ENCODE data around the gene COL27A1. TPM values are rescaled to one million over a fixed set of nuclear protein-coding genes. Genes with fewer than 3 reads are reported as not detected.
A peak's percentile ranks its signal among the peaks of the same experiment; 100 is the strongest.

COL27A1 gene
- polyA plus RNA-seq, 2 of the 4 experiments (the other 2 are of a cell fraction), result 6.9 to 20.6 TPM

GRCh38 chr9:114284316-114285060 is 129.2 kb downstream of the COL27A1 start:
- Histone ChIP-seq H3K4me3 (no peak overlapping the region), H3K9me3 (no peaks in the 10 kb centered on the region), H3K4me2 (no peak overlapping the region), H3K4me1 (peaks cover 72% of the 10 kb centered on the region), H3K27ac (peak overlapping the region in 1 of 2 experiments; percentile 88; a peak in 4 of 6 replicates)
- POLR2A ChIA-PET, result no interaction called here
- FAIRE-seq (no peak), DNase-seq (ENCODE audit: low read depth in 1 of 2, low spot score in 1 of 2) (no peak), ATAC-seq (no peak)
- WGBS (ENCODE audit: missing lambda C conversion rate), result 96% methylated on average over 9 of the region's 11 CpGs
- CTCF ChIA-PET, result interaction anchor here (0.9 to 5.3 kb wide), 6 partner anchors 14 to 176 kb away, joined by 3 to 90 read pairs (median 6); partner anchors contain the start of gene COL27A1
- TF ChIP-seq HMGXB4 (CRISPR knock-in tag; IDR thresholded peaks at IDR 0.05; ENCODE audit: borderline replicate concordance), result no peak
- no peak for TF ChIP-seq FOSB (CRISPR knock-in tag; IDR thresholded peaks at IDR 0.05)
- no peak for TF ChIP-seq NFE2L2 (conservative IDR thresholded peaks at IDR 0.05; ENCODE audit: low read length)
- TF ChIP-seq PHF8 (IDR thresholded peaks at IDR 0.05; ENCODE audit: borderline replicate concordance, low read depth), result no peak
- TF ChIP-seq, protein P1, sequence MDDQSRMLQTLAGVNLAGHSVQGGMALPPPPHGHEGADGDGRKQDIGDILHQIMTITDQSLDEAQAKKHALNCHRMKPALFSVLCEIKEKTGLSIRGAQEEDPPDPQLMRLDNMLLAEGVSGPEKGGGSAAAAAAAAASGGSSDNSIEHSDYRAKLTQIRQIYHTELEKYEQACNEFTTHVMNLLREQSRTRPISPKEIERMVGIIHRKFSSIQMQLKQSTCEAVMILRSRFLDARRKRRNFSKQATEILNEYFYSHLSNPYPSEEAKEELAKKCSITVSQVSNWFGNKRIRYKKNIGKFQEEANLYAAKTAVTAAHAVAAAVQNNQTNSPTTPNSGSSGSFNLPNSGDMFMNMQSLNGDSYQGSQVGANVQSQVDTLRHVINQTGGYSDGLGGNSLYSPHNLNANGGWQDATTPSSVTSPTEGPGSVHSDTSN (IDR thresholded peaks at IDR 0.05), result no peak
- TF ChIP-seq USF2 (IDR thresholded peaks at IDR 0.05), result no peak
- TF ChIP-seq HOXB5 (CRISPR knock-in tag; IDR thresholded peaks at IDR 0.05), result no peak
- no peak for TF ChIP-seq RAD21 (conservative IDR thresholded peaks at IDR 0.05 in 1 of 2, IDR thresholded peaks at IDR 0.05 in 1 of 2)
- TF ChIP-seq HEYL (CRISPR knock-in tag; IDR thresholded peaks at IDR 0.05), result no peak
- TF ChIP-seq CHD4 (IDR thresholded peaks at IDR 0.05; ENCODE audit: borderline replicate concordance), result no peak
- TF ChIP-seq E2F6 (IDR thresholded peaks at IDR 0.05; ENCODE audit: borderline replicate concordance, low read depth), result no peak
- no peak for TF ChIP-seq JUNB (IDR thresholded peaks at IDR 0.05)
- TF ChIP-seq SMC3 (IDR thresholded peaks at IDR 0.05), result no peak
- TF ChIP-seq CEBPB (IDR thresholded peaks at IDR 0.05), result no peak

GRCh38 chr9:114285166-114285867 is 130.0 kb downstream of the COL27A1 start:
- 50% methylated on average over 16 of the region's 20 CpGs for WGBS (ENCODE audit: missing lambda C conversion rate)
- CTCF ChIA-PET, result interaction anchor here (0.6 to 5.3 kb wide), 7 partner anchors 14 to 203 kb away, joined by 3 to 90 read pairs (median 8); partner anchors contain the start of gene COL27A1
- peaks cover 73% of the 10 kb centered on the region for H3K4me1 ChIP-seq
- DNase-seq (ENCODE audit: low read depth in 1 of 2, low spot score in 1 of 2) (peak in 1 of 2 experiments; percentile 49), FAIRE-seq (no peak), ATAC-seq (no peak; a peak in 1 of 6 replicates)
- peak overlapping the region; percentile 58 to 88 for H3K27ac ChIP-seq
- H3K4me2 ChIP-seq, result peak overlapping the region; percentile 42
- POLR2A ChIA-PET, result no interaction called here
- no peaks in the 10 kb centered on the region for H3K9me3 ChIP-seq
- no peak overlapping the region for H3K4me3 ChIP-seq
- TF ChIP-seq SMC3 (IDR thresholded peaks at IDR 0.05) (no peak), ESRRA (IDR thresholded peaks at IDR 0.05; ENCODE audit: borderline replicate concordance, low read length) (no peak), EP300 (IDR thresholded peaks at IDR 0.05) (no peak), MAFK (IDR thresholded peaks at IDR 0.05; ENCODE audit: partially characterized antibody) (peak; percentile 99), POLR2AphosphoS2 (conservative IDR thresholded peaks at IDR 0.05; ENCODE audit: low read length) (no peak), HOXB13 (CRISPR knock-in tag; IDR thresholded peaks at IDR 0.05; ENCODE audit: low read depth) (no peak), ATOH8 (CRISPR knock-in tag; IDR thresholded peaks at IDR 0.05; ENCODE audit: low read depth) (no peak), KDM1A (IDR thresholded peaks at IDR 0.05; ENCODE audit: low read depth) (no peak), SREBF2 (IDR thresholded peaks at IDR 0.05) (no peak), FOSL2 (IDR thresholded peaks at IDR 0.05) (peak; percentile 40; the same call in 1 of the 2 replicates), FOSL2 (CRISPR knock-in tag; IDR thresholded peaks at IDR 0.05) (peak; percentile 74), NR3C1 (IDR thresholded peaks at IDR 0.05) (no peak), HDAC2 (IDR thresholded peaks at IDR 0.05) (no peak), MAX (IDR thresholded peaks at IDR 0.05) (peak; percentile 57; the same call in 1 of the 2 replicates), MAZ (IDR thresholded peaks at IDR 0.05; ENCODE audit: borderline replicate concordance, low read depth, low read length) (no peak), RAD21 (conservative IDR thresholded peaks at IDR 0.05 in 1 of 2, IDR thresholded peaks at IDR 0.05 in 1 of 2) (no peak), ZC3H11A (IDR thresholded peaks at IDR 0.05) (no peak), JUNB (IDR thresholded peaks at IDR 0.05) (no peak)
- TF ChIP-seq, protein P2, sequence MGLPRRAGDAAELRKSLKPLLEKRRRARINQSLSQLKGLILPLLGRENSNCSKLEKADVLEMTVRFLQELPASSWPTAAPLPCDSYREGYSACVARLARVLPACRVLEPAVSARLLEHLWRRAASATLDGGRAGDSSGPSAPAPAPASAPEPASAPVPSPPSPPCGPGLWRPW (IDR thresholded peaks at IDR 0.05), result no peak

Measured in A549 (cell line).